Measurements from ENCODE around the gene IMMP2L. TPM values are rescaled to one million over a fixed set of nuclear protein-coding genes. Genes with fewer than 3 reads are reported as not detected.

The IMMP2L gene
- total RNA-seq, 2 experiments from 2014 or later = 15.8 to 25.8 TPM

GRCh38 chr7:111029574-111030251 lies 532.6 kb downstream of the IMMP2L start:
- ATAC-seq (peak; percentile 63), DNase-seq (peak; percentile 72)
- peaks cover 5% of the 10 kb centered on the region for H3K36me3 Mint-ChIP-seq (ENCODE audit: low read depth)
- peak overlapping the region; percentile 99 for H3K27ac Mint-ChIP-seq
- H3K4me3 Mint-ChIP-seq = peak overlapping the region; percentile 34
- no peaks in the 10 kb centered on the region for H3K27me3 Mint-ChIP-seq
- ChIA-PET POLR2A (interaction anchor here (0.6 to 1.3 kb wide), 5 partner anchors 16 to 84 kb away, joined by 3 to 9 read pairs (median 6); no protein-coding TSS in a partner anchor), CTCF (interaction anchor here (0.8 to 2.6 kb wide), 14 partner anchors 9 to 103 kb away, joined by 3 to 13 read pairs (median 4); no protein-coding TSS in a partner anchor)
- peaks cover 61% of the 10 kb centered on the region for H3K4me1 Mint-ChIP-seq
- intact Hi-C loops (cut with DNase I, micrococcal nuclease) = loop anchor here (1.0 to 5.0 kb wide), 9 partner anchors 16 to 1418 kb away; partner anchors contain the start of gene IMMP2L (in 1 of the 2)
- H3K9me3 Mint-ChIP-seq (ENCODE audit: low read depth) = no peaks in the 10 kb centered on the region

DNA sequence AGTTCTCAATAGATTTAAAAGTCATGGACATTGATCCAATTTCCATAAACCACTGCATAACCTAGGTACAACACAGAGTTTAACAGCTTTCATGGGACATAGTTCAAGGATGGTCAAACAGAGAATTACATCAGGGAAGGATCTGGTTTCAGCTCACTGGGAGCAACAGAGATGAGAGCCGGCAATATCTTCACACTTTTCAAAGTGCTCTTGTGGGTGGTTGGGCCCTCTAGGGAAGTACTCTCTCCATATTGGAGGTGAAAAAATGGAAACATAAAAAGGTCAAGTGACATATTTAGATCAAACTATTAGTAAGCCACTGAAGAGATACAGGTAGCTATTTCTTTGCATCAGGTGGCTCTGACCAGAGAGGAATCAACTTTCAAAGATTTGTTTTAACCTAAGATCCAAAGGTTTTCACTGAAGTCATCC lies 533.1 kb downstream of the IMMP2L start:
- POLR2A ChIA-PET = interaction anchor here (1.1 to 1.3 kb wide), 3 partner anchors 54 to 64 kb away, joined by 4 to 9 read pairs (median 6); no protein-coding TSS in a partner anchor
- intact Hi-C loops (cut with DNase I, micrococcal nuclease) = loop anchor here (1.0 to 5.0 kb wide), 9 partner anchors 16 to 1418 kb away; partner anchors contain the start of gene IMMP2L (in 1 of the 2)
- no peak overlapping the region for H3K4me3 Mint-ChIP-seq
- no peaks in the 10 kb centered on the region for H3K9me3 Mint-ChIP-seq (ENCODE audit: low read depth)
- CTCF ChIA-PET = interaction anchor here (0.7 to 2.6 kb wide), 13 partner anchors 10 to 170 kb away, joined by 3 to 13 read pairs (median 5); no protein-coding TSS in a partner anchor
- DNase-seq (no peak), ATAC-seq (peak; percentile 42)
- H3K27me3 Mint-ChIP-seq = no peaks in the 10 kb centered on the region
- H3K4me1 Mint-ChIP-seq = peaks cover 67% of the 10 kb centered on the region
- peaks cover 5% of the 10 kb centered on the region for H3K36me3 Mint-ChIP-seq (ENCODE audit: low read depth)
- H3K27ac Mint-ChIP-seq = peak overlapping the region; percentile 99

DNA sequence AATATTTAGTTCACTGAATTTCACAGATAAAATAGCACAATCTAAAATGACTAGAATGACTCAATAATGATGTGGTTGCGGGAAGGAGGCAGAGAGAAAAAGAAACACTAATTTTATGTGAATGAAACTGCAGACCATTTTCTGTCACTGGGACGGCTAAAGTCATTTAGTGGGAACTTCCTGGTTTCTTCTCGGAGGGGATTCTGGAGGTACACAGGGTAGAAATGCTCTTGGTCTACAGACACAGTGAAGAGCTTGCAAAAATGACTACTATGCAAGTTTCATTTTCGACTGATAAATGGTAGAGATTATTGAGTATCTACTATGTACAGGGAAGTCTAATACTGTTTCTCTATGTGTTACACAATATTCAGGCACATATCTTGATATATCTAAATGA lies 534.9 kb downstream of the IMMP2L start:
- Mint-ChIP-seq H3K9me3 (ENCODE audit: low read depth) (no peaks in the 10 kb centered on the region), H3K27me3 (no peaks in the 10 kb centered on the region), H3K4me1 (peaks cover 78% of the 10 kb centered on the region), H3K36me3 (ENCODE audit: low read depth) (peaks cover 9% of the 10 kb centered on the region), H3K4me3 (peak overlapping the region; percentile 34), H3K27ac (peak overlapping the region; percentile 72)
- intact Hi-C loops (cut with DNase I, micrococcal nuclease) = loop anchor here (5.0 kb wide), 3 partner anchors 110 to 1420 kb away; partner anchors contain the start of gene IMMP2L (in 1 of the 2)
- ChIA-PET CTCF (interaction anchor here (0.8 to 1.3 kb wide), 3 partner anchors 16 to 71 kb away, joined by 3 read pairs; no protein-coding TSS in a partner anchor), POLR2A (interaction anchor here (0.5 kb wide), 1 partner anchor 453 kb away, joined by 3 read pairs; no protein-coding TSS in a partner anchor)
- ATAC-seq (peak; percentile 11), DNase-seq (no peak)

GRCh38 chr7:111026806-111027205 lies 535.5 kb downstream of the IMMP2L start:
- Mint-ChIP-seq H3K9me3 (ENCODE audit: low read depth) (peaks cover 2% of the 10 kb centered on the region), H3K4me3 (no peak overlapping the region)

DNA sequence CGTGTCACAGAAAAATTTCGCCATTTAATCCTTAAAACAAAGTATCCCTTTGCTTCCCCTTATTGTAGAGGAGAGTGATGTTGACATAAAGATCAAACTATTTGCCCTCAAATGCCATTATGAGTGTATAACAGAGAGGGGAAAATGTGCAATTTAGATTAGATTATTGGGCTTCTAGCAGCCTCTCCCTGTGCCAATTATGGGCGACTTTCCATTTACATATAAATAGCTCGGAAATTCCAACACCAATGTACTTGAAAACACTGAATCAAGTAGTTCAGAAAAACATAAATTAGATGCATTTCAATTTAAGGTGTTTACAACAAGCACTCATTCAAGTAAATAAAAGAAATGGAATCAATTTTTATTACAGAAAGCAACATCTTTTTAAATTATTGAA lies 535.9 kb downstream of the IMMP2L start:
- ChIA-PET POLR2A (no interaction called here), CTCF (interaction anchor here (0.9 kb wide), 1 partner anchor 57 kb away, joined by 5 read pairs; no protein-coding TSS in a partner anchor)
- peaks cover 3% of the 10 kb centered on the region for H3K9me3 Mint-ChIP-seq (ENCODE audit: low read depth)
- no peak overlapping the region for H3K27ac Mint-ChIP-seq
- peaks cover 15% of the 10 kb centered on the region for H3K36me3 Mint-ChIP-seq (ENCODE audit: low read depth)
- H3K4me1 Mint-ChIP-seq = peaks cover 80% of the 10 kb centered on the region
- intact Hi-C loops (cut with DNase I, micrococcal nuclease) = loop anchor here (5.0 kb wide), 3 partner anchors 109 to 1421 kb away; partner anchors contain the start of gene IMMP2L (in 1 of the 2)
- ATAC-seq (no peak), DNase-seq (no peak)
- H3K27me3 Mint-ChIP-seq = no peaks in the 10 kb centered on the region
- no peak overlapping the region for H3K4me3 Mint-ChIP-seq

More at GRCh38 chr7:111026806-111027205, 535.5 kb downstream of the IMMP2L start:
- Mint-ChIP-seq H3K27me3 (no peaks in the 10 kb centered on the region), H3K4me1 (peaks cover 80% of the 10 kb centered on the region), H3K36me3 (ENCODE audit: low read depth) (peaks cover 11% of the 10 kb centered on the region), H3K27ac (peak overlapping the region; percentile 59)
- DNase-seq (no peak), ATAC-seq (no peak)
- intact Hi-C loops (cut with DNase I, micrococcal nuclease) = loop anchor here (5.0 kb wide), 3 partner anchors 110 to 1420 kb away; partner anchors contain the start of gene IMMP2L (in 1 of the 2)
- CTCF ChIA-PET = interaction anchor here (0.9 kb wide), 1 partner anchor 56 kb away, joined by 5 read pairs; no protein-coding TSS in a partner anchor
- POLR2A ChIA-PET = no interaction called here

DNA sequence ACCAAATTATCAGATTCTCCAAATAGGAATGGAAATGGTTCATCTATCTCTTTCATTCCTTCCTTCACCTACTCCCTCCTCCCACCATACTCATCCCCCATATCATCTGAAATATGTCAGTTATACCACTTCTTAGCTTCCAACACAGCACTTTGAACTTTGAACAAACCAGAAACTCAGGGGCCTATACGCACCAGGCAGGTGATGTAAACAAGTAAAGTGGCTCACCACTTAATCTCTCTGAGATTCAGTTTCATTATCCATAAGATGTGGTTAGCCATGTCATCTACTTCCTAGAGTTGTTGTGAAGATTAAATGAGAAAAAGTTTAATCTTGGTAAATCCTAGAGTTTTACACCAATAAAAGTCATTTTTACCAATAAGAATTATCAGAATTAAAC lies 537.3 kb downstream of the IMMP2L start:
- no peak overlapping the region for H3K4me3 Mint-ChIP-seq

DNA sequence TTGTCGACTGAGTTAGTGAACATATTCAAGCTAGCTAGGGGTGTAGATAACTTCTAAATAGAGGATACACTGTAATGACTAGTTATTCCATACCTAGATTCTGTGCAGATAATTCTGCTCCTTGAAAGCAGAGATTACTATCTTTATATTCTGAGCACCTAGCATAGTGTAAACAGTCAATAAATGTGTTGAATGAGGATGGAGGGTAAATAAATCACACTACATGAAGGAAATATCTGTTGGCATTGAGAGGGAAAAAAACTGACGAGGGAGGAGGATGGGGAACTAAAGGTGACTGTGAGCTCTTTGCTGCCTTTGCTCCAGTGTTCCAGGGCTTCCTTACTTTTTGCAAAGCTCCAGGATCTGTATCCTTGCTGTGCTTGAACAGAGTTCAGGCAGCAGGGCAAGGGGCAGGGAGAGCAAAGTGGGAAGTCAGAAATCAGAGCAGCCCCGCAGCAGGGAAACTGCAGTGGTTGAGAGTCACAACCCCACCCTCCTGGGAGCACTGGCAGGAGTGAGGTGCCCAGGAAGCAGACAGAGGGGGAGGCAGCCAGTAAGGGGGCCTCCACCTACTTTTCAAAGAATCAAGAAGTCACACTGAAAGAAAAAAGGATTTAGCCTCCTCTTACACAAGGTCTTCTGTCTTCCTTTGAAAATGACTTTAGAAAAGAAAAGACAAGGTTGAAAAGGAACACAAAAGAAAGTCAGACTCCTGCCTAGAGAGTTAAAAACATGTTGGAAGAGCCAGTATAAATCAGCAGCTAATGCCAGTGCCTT lies 543.1 kb downstream of the IMMP2L start:
- intact Hi-C loops (cut with DNase I, micrococcal nuclease) = no loop called here
- peak overlapping the region; percentile 8 for H3K4me3 Mint-ChIP-seq
- DNase-seq (peak; percentile 26), ATAC-seq (peak; percentile 45)
- ChIA-PET CTCF (interaction anchor here (0.6 kb wide), 1 partner anchor 75 kb away, joined by 3 read pairs; no protein-coding TSS in a partner anchor), POLR2A (interaction anchor here (0.6 kb wide), 1 partner anchor 57 kb away, joined by 3 read pairs; no protein-coding TSS in a partner anchor)
- no peaks in the 10 kb centered on the region for H3K27me3 Mint-ChIP-seq
- peaks cover 6% of the 10 kb centered on the region for H3K9me3 Mint-ChIP-seq (ENCODE audit: low read depth)
- peak overlapping the region; percentile 55 for H3K27ac Mint-ChIP-seq
- H3K36me3 Mint-ChIP-seq (ENCODE audit: low read depth) = peaks cover 15% of the 10 kb centered on the region
- peaks cover 76% of the 10 kb centered on the region for H3K4me1 Mint-ChIP-seq

More for the DNA sequence above, 537.3 kb downstream of the IMMP2L start:
- ChIA-PET POLR2A (interaction anchor here (0.6 to 1.0 kb wide), 3 partner anchors 12 to 405 kb away, joined by 3 read pairs; no protein-coding TSS in a partner anchor), CTCF (interaction anchor here (1.0 to 1.7 kb wide), 3 partner anchors 12 to 62 kb away, joined by 3 to 6 read pairs (median 3); no protein-coding TSS in a partner anchor)
- ATAC-seq = peak; percentile 74
- Mint-ChIP-seq H3K27ac (peak overlapping the region; percentile 64), H3K36me3 (ENCODE audit: low read depth) (peaks cover 20% of the 10 kb centered on the region), H3K4me1 (peaks cover 83% of the 10 kb centered on the region), H3K27me3 (no peaks in the 10 kb centered on the region), H3K9me3 (ENCODE audit: low read depth) (peaks cover 6% of the 10 kb centered on the region)
- intact Hi-C loops (cut with DNase I, micrococcal nuclease) = loop anchor here (1.0 to 5.0 kb wide), 6 partner anchors 12 to 1422 kb away; partner anchors contain the start of gene IMMP2L (in 1 of the 2)
- DNase-seq = peak; percentile 58

- peaks cover 6% of the 10 kb centered on the region for H3K9me3 Mint-ChIP-seq (ENCODE audit: low read depth)
- H3K27me3 Mint-ChIP-seq = no peaks in the 10 kb centered on the region
- ChIA-PET POLR2A (no interaction called here), CTCF (no interaction called here)
- ATAC-seq (no peak), DNase-seq (no peak)
- peaks cover 15% of the 10 kb centered on the region for H3K36me3 Mint-ChIP-seq (ENCODE audit: low read depth)
- H3K27ac Mint-ChIP-seq = no peak overlapping the region
- intact Hi-C loops (cut with DNase I, micrococcal nuclease) = no loop called here
- peaks cover 74% of the 10 kb centered on the region for H3K4me1 Mint-ChIP-seq
- no peak overlapping the region for H3K4me3 Mint-ChIP-seq
These were observed 543.8 kb downstream of the IMMP2L start for GRCh38 chr7:111018447-111018846.

DNA sequence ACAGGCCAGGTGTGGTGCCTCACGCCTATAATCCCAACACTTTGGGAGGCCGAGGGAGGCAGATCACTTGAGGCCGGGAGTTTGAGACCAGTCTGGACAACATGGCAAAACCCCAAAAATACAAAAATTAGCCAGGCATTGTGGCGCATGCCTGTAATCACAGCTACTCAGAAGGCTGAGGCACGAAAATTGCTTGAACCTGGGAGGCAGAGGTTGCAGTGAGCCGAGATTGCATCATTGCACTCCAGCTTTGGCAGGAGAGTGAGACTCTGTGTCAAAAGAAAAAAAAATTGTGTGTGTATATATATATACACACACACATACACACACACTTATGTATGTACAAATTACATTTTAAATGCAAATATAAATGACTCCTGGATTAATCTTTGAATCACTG lies 548.2 kb downstream of the IMMP2L start:
- Mint-ChIP-seq H3K4me3 (peak overlapping the region; percentile 6), H3K4me1 (peaks cover 78% of the 10 kb centered on the region), H3K9me3 (ENCODE audit: low read depth) (no peaks in the 10 kb centered on the region), H3K27me3 (no peaks in the 10 kb centered on the region), H3K36me3 (ENCODE audit: low read depth) (peaks cover 3% of the 10 kb centered on the region), H3K27ac (peak overlapping the region; percentile 81)
- ChIA-PET CTCF (interaction anchor here (0.7 to 1.1 kb wide), 3 partner anchors 10 to 16 kb away, joined by 3 read pairs; no protein-coding TSS in a partner anchor), POLR2A (interaction anchor here (0.7 kb wide), 1 partner anchor 16 kb away, joined by 6 read pairs; no protein-coding TSS in a partner anchor)
- peak; percentile 50 for DNase-seq
- intact Hi-C loops (cut with DNase I, micrococcal nuclease) = loop anchor here (5.0 kb wide), 2 partner anchors 37 to 548 kb away; partner anchors contain the start of gene IMMP2L (in 1 of the 2)
- ATAC-seq = no peak
